GM21529 (cell line): Measurements from ENCODE around the gene COL18A1.

Experiments used
- ATAC-seq: cut with Tn5 transposase; IDR thresholded peaks from one replicate; pipeline ENCODE4 v1.9.1; 2021; ENCODE audit not compliant: unreplicated experiment

COL18A1 gene

DNA sequence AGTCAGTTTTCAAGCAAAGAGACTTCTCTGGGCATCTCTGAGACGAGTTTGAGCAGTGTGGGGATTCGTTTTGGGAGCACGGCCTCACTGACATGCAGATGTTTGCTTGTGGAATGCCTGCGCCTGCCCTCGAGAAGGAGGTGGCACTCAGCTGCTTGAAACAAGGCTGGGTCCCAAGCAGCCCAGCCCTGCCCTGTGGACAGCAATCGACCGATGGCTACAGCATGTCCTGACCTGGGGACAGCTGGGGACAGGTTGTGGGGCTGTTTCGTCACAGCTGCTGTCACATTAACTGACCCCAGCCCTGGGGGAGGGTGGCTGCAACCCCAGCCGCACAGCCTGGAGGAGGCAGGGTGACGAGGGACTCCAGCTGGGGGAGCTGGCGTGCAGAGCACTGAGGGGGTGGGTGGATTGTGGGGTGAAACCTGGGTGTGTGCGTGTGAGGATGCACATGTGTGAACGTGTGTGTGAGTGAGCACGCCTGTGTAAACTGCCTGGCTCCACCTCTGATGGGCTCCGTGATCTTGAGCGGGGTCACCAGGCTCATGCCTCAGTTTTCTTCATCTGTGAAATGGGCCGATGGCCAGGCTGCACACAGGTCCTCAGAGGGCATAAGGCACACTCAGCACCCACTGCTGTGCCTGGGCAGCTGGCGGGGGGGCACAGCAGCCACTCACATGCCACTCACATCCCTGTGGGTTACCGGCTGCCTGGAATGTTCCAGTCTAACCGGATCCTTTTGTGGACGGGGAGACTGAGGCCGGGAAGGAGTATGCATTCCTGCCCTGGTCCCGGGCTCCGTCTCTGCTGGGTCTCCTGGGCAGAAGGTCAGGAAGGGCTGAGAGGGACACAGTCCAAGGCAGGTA is 49.3 kb downstream of the COL18A1 start:
- no peak for ATAC-seq

- ATAC-seq = no peak
Measured at GRCh38 chr21:45454926-45455673, 50.1 kb downstream of the COL18A1 start.

GRCh38 chr21:45455674-45456583 is 51.0 kb downstream of the COL18A1 start:
- no peak for ATAC-seq

DNA sequence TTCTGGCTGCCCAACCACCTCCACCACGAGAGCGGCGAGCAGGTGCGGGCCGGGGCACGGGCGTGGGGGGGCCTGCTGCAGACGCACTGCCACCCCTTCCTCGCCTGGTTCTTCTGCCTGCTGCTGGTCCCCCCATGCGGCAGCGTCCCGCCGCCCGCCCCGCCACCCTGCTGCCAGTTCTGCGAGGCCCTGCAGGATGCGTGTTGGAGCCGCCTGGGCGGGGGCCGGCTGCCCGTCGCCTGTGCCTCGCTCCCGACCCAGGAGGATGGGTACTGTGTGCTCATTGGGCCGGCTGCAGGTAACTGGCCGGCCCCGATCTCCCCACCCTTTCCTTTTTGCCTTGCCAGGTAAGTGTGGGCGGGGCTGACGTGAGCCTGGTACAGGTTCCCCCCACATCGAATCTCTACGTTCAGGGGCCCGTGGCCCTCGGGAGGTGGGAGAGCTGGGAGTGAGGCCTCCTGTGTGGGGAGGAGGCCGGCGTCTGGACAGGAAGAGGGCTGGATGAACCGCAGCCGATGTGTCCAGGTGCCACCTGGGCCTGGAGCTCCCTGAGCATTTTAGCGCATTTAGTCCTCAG is 51.7 kb downstream of the COL18A1 start:
- ATAC-seq = no peak

- no peak for ATAC-seq
Measured at GRCh38 chr21:45457161-45457831, 52.3 kb downstream of the COL18A1 start.

DNA sequence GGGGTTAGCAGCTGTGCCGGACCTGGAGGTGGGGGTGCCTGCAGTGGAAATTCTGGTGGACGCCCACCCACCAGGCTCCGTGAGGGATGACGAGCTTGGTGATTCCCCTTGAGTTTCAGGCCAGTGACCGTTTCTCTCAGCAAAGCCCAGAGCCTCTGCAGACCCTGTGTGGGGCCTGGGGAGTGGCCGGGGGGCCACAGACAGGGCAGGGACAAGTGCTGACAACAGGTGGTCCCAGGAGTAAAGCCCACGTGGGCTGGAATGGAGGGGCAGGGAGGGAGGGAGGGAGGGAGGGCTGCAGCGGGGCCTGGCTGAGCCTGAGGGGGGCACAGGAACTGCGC is 52.8 kb downstream of the COL18A1 start:
- ATAC-seq = no peak

GRCh38 chr21:45458281-45459170 is 53.6 kb downstream of the COL18A1 start:
- no peak for ATAC-seq

DNA sequence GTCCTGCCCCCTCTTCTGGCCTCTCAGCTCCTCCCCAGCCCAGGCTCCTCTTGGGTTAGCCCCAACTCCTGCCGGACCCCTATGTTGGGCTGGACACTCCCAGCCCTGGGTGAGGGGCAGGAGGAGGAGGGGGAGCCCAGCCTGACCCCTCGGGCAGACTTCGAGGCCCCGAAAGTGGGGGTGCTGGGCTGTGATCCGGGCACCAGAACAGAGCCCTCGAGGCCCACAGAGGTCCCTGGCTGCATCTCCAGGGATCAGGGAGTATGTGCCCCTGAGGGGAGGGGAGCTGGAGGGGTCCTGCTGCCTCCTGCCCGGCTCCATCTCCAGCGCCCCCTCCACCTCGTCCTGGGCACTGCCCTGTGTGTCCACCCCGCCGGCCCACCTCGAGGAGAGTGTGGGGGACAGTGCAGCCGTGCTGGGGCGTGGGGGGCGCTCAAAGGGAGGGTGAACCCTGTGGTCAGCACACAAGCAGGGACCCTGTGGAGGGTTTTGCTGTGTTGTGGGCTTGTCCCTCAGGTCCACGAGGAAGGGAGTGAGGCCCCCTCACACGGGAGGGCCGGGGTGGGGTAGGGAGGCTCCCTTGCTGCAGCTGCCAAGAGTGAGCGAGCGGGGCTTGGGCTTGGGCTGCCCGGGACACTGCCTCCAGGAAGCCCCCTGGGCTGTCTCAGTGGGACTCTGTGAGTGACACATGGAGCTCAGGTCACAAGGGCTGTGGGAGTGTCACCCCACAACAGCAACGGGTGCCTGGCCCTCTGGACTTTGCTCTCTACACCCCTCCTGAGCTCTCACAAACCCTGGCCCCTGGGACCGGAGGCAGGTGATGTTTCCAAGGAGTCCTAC is 54.4 kb downstream of the COL18A1 start:
- ATAC-seq = no peak

- ATAC-seq = no peak
Measured at GRCh38 chr21:45460011-45460565, 55.1 kb downstream of the COL18A1 start.

DNA sequence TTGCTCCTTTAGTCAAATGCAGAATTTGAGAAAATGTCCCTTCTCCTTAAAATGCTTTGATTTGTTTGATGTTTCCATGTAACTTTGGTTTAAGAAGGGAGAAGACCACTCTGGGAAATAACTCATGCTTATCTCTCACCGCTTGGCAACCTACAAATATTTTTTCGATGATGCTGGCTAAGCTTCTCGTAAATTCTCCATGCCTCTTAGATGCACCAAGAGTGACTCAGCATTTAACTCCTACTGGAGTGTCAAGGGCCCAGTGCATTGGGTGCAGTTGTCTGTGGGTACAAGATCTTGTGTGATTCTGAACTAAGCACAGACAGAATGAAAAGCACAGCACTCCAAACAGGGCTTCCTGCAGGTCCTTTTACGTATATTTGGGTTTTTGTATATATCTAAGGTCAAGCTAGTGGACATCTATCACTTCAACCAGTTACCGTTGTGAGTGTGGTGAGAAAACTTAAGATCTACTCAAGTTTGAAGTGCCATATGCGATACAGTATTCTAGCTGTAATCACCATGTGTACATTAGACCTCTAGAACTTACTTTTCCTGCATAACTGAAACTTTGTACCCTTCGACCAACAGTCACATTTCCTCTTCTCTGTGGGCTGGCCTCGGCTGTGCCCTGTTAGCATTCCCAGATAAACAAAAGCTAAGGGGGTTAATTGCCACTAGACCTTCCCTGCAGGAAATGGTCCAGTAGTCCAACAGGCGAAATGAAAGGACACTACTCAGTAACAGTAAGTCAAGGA is 55.8 kb downstream of the COL18A1 start:
- no peak for ATAC-seq

DNA sequence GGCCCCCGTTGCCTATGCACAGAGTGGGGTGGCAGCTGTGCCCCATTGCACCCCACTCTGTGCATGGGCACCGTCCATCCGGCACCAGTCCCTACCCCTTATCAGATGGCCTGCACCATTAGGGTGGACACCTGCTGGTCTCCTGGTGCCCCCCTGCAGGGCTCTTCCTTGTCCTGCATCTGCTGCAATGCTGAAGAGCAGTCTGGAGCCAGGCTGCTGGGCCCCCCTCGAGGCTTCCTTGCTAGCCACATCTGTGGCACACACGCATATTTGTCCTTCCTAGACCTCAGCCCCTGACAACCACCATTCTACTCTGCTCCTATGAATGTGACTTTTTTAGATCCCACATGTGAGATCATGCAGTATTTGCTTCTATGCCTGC is 56.4 kb downstream of the COL18A1 start:
- no peak for ATAC-seq

DNA sequence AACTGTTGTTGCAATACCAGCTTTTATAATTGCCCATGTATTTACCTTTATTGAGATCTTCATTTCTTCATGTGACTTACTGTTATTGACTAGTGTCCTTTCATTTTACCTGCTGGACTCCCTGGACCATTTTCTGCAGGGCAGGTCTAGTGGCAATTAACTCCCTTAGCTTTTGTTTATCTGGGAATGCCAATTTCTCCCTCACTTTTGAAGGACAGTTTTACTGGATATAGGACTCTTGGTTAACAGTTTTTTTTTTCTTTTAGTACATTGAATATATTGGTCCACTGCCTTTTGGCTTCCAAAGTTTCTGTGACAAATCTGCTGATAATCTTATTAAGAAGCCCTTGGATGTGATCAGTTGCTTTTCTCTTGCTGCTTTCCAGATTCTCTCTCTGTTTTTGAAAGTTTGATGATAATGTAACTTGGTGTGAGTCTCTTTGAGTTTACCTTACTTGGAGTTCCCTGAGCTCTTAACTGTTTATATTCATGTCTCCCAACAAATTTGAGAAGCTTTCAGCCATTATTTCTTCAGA is 56.9 kb downstream of the COL18A1 start:
- ATAC-seq = no peak

DNA sequence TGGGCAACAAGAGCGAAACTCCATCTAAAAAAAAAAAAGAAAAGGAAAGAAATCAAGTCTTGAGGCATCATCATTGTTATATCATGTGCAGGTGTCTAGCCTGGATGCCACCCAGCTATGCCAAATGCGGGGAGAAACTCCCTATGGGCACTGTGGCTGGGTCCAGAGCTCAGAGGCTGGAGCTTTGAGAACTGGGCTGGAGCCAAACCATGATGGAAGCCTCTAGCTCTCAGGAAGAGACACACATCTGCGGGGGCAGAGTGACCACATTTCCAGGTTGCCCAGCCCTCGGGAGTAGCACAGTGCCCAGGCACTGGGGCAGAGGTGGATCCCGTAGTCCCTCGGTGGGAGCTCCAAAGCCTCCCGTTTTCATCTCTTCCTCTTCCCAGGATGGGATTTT is 58.9 kb downstream of the COL18A1 start:
- no peak for ATAC-seq

DNA sequence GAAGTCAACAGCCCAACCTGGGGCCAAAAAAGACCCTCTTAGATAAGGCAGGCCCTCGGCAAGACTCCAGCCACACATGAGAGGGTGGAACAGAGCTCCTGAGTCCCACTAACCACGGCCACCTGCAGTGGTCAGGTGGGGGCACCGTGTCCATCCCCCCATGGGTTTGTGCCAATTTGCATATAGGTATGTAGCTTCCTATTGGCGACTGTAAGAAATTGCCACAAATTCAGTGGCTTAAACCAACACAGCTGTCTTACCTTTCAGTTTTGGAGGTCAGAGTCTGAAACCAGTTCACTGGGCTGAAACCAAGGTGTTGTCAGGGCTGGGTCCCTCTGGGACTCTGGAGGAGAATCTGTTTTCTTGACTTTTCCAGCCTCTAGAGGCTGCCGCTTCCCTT is 59.3 kb downstream of the COL18A1 start:
- ATAC-seq = no peak

- no peak for ATAC-seq
Measured at GRCh38 chr21:45465105-45465504, 60.1 kb downstream of the COL18A1 start.

DNA sequence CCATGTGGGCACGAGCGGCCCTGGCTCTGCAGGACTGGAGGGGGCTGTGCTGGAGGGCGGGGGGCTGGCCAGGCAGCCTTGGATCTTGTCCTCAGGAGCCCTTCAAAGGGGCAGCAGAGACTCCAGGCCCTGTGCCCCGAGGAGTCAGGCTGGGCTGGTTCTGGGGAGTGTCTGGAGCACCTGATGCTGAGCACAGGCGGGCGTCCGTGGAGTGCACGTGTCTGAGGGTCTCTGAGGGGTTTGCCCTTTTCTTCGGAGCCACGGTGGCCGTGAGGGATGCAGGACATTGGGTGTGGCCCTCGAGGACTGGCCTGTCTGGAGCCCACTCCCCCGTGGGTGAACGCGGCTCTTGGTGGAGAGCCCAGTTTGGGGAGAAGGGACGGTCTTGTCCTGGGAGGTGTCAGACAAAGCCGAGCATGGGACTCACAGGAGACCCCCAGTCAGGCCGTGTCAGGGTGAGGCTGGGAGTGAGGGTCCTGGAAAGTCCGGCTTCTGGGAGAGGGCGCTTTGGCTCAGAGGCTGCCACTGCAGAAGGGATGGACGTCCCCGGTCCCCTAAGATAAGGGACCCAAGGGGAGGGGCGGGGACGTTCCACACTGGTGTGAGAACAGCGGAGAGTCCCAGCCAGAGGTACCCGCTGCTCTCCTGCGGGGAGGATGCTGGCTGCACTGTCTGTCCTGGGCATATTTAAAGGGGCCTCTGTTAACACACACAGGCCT is 60.8 kb downstream of the COL18A1 start:
- ATAC-seq = no peak
